ENCODE data around the gene MT1B.

The MT1B gene

GRCh38 chr16:56690420-56691122 lies 38.9 kb downstream of the MT1B start:
- Histone ChIP-seq H3K4me3 (ENCODE audit: low read length) (no peak overlapping the region), H3K56ac (ENCODE audit: low read length) (no peak overlapping the region), H3K79me2 (ENCODE audit: control insufficient read depth, insufficient read depth, low read length) (no peaks in the 10 kb centered on the region), H3K9ac (ENCODE audit: low read length) (no peak overlapping the region), H3K23ac (ENCODE audit: low read length) (no peak overlapping the region), H4K5ac (ENCODE audit: low read length) (no peak overlapping the region), H3K27ac (ENCODE audit: low read depth, low read length) (no peak overlapping the region), H3K27me3 (ENCODE audit: insufficient read depth, low read length, poor library complexity) (no peaks in the 10 kb centered on the region), H3K4me2 (ENCODE audit: low read length) (no peak overlapping the region), H4K8ac (ENCODE audit: low read depth, low read length) (no peak overlapping the region), H2AK5ac (ENCODE audit: low read length) (no peak overlapping the region), H2BK15ac (replicated peaks; ENCODE audit: low read depth) (no peak overlapping the region), H3K36me3 (ENCODE audit: control insufficient read depth, insufficient read depth, low read length) (no peaks in the 10 kb centered on the region), H3K4me1 (ENCODE audit: control insufficient read depth, low read depth, low read length) (no peaks in the 10 kb centered on the region), H2BK120ac (ENCODE audit: low read depth, low read length) (no peak overlapping the region), H3K4ac (ENCODE audit: low read depth, low read length) (no peak overlapping the region), H3K18ac (ENCODE audit: low read length) (no peak overlapping the region), H3K79me1 (ENCODE audit: low read length) (no peaks in the 10 kb centered on the region), H2BK5ac (ENCODE audit: low read length) (no peak overlapping the region)
- no peak for DNase-seq
- WGBS (ENCODE audit: extremely low coverage, insufficient coverage, low lambda C conversion rate), result no CpG with 5 or more reads among the region's 4 CpGs

- peak; percentile 87 for DNase-seq
- no CpG with 5 or more reads among the region's 4 CpGs for WGBS (ENCODE audit: extremely low coverage, insufficient coverage, low lambda C conversion rate)
Observed at GRCh38 chr16:56691885-56692284, 40.2 kb downstream of the MT1B start.

GRCh38 chr16:56695246-56695645 lies 43.6 kb downstream of the MT1B start:
- no peak overlapping the region for H3K27ac ChIP-seq (ENCODE audit: low read depth, low read length)
- DNase-seq, result no peak
- no peak overlapping the region for H3K23ac ChIP-seq (ENCODE audit: low read length)
- H3K79me2 ChIP-seq (ENCODE audit: control insufficient read depth, insufficient read depth, low read length), result no peaks in the 10 kb centered on the region
- H2BK120ac ChIP-seq (ENCODE audit: low read depth, low read length), result no peak overlapping the region
- H2AK5ac ChIP-seq (ENCODE audit: low read length), result no peak overlapping the region
- no peak overlapping the region for H3K56ac ChIP-seq (ENCODE audit: low read length)
- H3K9ac ChIP-seq (ENCODE audit: low read length), result no peak overlapping the region
- no peak overlapping the region for H2BK15ac ChIP-seq (replicated peaks; ENCODE audit: low read depth)
- H3K27me3 ChIP-seq (ENCODE audit: insufficient read depth, low read length, poor library complexity), result no peaks in the 10 kb centered on the region
- WGBS (ENCODE audit: extremely low coverage, insufficient coverage, low lambda C conversion rate), result no CpG with 5 or more reads among the region's 1 CpG
- H3K4me1 ChIP-seq (ENCODE audit: control insufficient read depth, low read depth, low read length), result no peaks in the 10 kb centered on the region
- no peak overlapping the region for H3K4me2 ChIP-seq (ENCODE audit: low read length)
- H2BK5ac ChIP-seq (ENCODE audit: low read length), result no peak overlapping the region
- H4K8ac ChIP-seq (ENCODE audit: low read depth, low read length), result no peak overlapping the region
- H3K18ac ChIP-seq (ENCODE audit: low read length), result no peak overlapping the region
- no peak overlapping the region for H4K5ac ChIP-seq (ENCODE audit: low read length)
- no peaks in the 10 kb centered on the region for H3K79me1 ChIP-seq (ENCODE audit: low read length)
- no peak overlapping the region for H3K4me3 ChIP-seq (ENCODE audit: low read length)
- no peaks in the 10 kb centered on the region for H3K36me3 ChIP-seq (ENCODE audit: control insufficient read depth, insufficient read depth, low read length)
- no peak overlapping the region for H3K4ac ChIP-seq (ENCODE audit: low read depth, low read length)

More at GRCh38 chr16:56691885-56692284, 40.2 kb downstream of the MT1B start:
- Histone ChIP-seq H3K9ac (ENCODE audit: low read length) (no peak overlapping the region), H4K8ac (ENCODE audit: low read depth, low read length) (no peak overlapping the region), H3K4ac (ENCODE audit: low read depth, low read length) (no peak overlapping the region), H3K18ac (ENCODE audit: low read length) (no peak overlapping the region), H3K4me3 (ENCODE audit: low read length) (no peak overlapping the region), H3K23ac (ENCODE audit: low read length) (no peak overlapping the region), H4K5ac (ENCODE audit: low read length) (no peak overlapping the region), H3K27me3 (ENCODE audit: insufficient read depth, low read length, poor library complexity) (no peaks in the 10 kb centered on the region), H3K4me1 (ENCODE audit: control insufficient read depth, low read depth, low read length) (no peaks in the 10 kb centered on the region), H3K36me3 (ENCODE audit: control insufficient read depth, insufficient read depth, low read length) (no peaks in the 10 kb centered on the region), H3K79me2 (ENCODE audit: control insufficient read depth, insufficient read depth, low read length) (no peaks in the 10 kb centered on the region), H3K4me2 (ENCODE audit: low read length) (no peak overlapping the region), H2BK5ac (ENCODE audit: low read length) (no peak overlapping the region), H3K56ac (ENCODE audit: low read length) (no peak overlapping the region), H3K79me1 (ENCODE audit: low read length) (no peaks in the 10 kb centered on the region), H3K27ac (ENCODE audit: low read depth, low read length) (no peak overlapping the region), H2BK15ac (replicated peaks; ENCODE audit: low read depth) (no peak overlapping the region), H2BK120ac (ENCODE audit: low read depth, low read length) (no peak overlapping the region), H2AK5ac (ENCODE audit: low read length) (no peak overlapping the region)

DNA sequence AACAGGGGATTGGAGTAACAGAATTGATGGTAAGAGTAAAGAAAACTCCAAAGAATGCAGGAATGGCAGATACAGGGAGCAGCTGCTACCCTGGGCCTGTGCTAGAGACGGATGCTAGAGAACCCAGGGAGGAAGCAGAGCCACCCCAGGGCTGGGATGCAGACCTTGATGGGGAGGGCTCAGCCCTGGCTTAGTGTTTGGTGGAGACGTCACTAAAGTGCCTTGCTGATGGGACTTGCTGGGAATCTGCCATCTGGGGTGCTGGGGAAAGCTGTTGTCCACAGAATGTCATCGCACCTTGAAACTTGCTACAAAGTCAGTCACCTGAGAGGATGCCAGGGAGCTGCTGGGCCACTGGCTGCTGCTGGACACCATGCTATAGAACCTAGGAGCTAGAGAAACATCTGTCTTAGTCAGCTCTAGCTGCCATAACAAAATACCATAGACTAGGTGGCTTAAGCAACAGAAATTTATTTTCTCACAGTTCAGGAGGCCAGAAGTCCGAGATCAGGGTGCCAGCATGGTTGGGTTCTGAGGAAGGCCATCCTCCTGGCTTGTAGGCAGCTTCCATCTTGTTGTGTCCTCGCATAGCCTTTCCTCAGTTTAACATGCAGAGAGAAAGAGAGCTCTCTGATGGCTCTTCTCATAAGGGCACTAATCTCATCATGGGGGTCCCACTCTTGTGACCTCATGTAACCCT lies 45.9 kb downstream of the MT1B start:
- no CpG with 5 or more reads among the region's 5 CpGs for WGBS (ENCODE audit: extremely low coverage, insufficient coverage, low lambda C conversion rate)
- Histone ChIP-seq H3K79me1 (ENCODE audit: low read length) (no peaks in the 10 kb centered on the region), H2AK5ac (ENCODE audit: low read length) (no peak overlapping the region), H3K4ac (ENCODE audit: low read depth, low read length) (no peak overlapping the region), H3K4me3 (ENCODE audit: low read length) (no peak overlapping the region), H2BK5ac (ENCODE audit: low read length) (no peak overlapping the region), H3K36me3 (ENCODE audit: control insufficient read depth, insufficient read depth, low read length) (no peaks in the 10 kb centered on the region), H4K8ac (ENCODE audit: low read depth, low read length) (no peak overlapping the region), H3K23ac (ENCODE audit: low read length) (no peak overlapping the region), H2BK15ac (replicated peaks; ENCODE audit: low read depth) (no peak overlapping the region), H3K27ac (ENCODE audit: low read depth, low read length) (no peak overlapping the region), H3K27me3 (ENCODE audit: insufficient read depth, low read length, poor library complexity) (no peaks in the 10 kb centered on the region), H3K4me1 (ENCODE audit: control insufficient read depth, low read depth, low read length) (no peaks in the 10 kb centered on the region), H3K9ac (ENCODE audit: low read length) (no peak overlapping the region), H3K4me2 (ENCODE audit: low read length) (no peak overlapping the region), H4K5ac (ENCODE audit: low read length) (no peak overlapping the region), H3K79me2 (ENCODE audit: control insufficient read depth, insufficient read depth, low read length) (no peaks in the 10 kb centered on the region), H3K56ac (ENCODE audit: low read length) (no peak overlapping the region), H2BK120ac (ENCODE audit: low read depth, low read length) (no peak overlapping the region), H3K18ac (ENCODE audit: low read length) (no peak overlapping the region)
- no peak for DNase-seq

- Histone ChIP-seq H2BK120ac (ENCODE audit: low read depth, low read length) (no peak overlapping the region), H3K4me2 (ENCODE audit: low read length) (no peak overlapping the region), H3K79me1 (ENCODE audit: low read length) (no peaks in the 10 kb centered on the region), H3K23ac (ENCODE audit: low read length) (no peak overlapping the region), H3K56ac (ENCODE audit: low read length) (no peak overlapping the region), H4K8ac (ENCODE audit: low read depth, low read length) (no peak overlapping the region), H2BK5ac (ENCODE audit: low read length) (no peak overlapping the region), H3K27ac (ENCODE audit: low read depth, low read length) (no peak overlapping the region), H3K4me1 (ENCODE audit: control insufficient read depth, low read depth, low read length) (no peaks in the 10 kb centered on the region), H3K79me2 (ENCODE audit: control insufficient read depth, insufficient read depth, low read length) (no peaks in the 10 kb centered on the region), H2AK5ac (ENCODE audit: low read length) (no peak overlapping the region), H3K4ac (ENCODE audit: low read depth, low read length) (no peak overlapping the region), H3K4me3 (ENCODE audit: low read length) (no peak overlapping the region), H4K5ac (ENCODE audit: low read length) (no peak overlapping the region), H3K18ac (ENCODE audit: low read length) (no peak overlapping the region), H3K9ac (ENCODE audit: low read length) (no peak overlapping the region), H3K36me3 (ENCODE audit: control insufficient read depth, insufficient read depth, low read length) (no peaks in the 10 kb centered on the region), H2BK15ac (replicated peaks; ENCODE audit: low read depth) (no peak overlapping the region), H3K27me3 (ENCODE audit: insufficient read depth, low read length, poor library complexity) (no peaks in the 10 kb centered on the region)
- no peak for DNase-seq
- no CpG with 5 or more reads among the region's 1 CpG for WGBS (ENCODE audit: extremely low coverage, insufficient coverage, low lambda C conversion rate)
Observed at GRCh38 chr16:56700195-56700594, 48.5 kb downstream of the MT1B start.

Measured in mesendoderm (in vitro differentiated cells).